Measurements from ENCODE around the gene NCAPH2. TPM values are rescaled to one million over a fixed set of nuclear protein-coding genes. Genes with fewer than 3 reads are reported as not detected.
A peak's percentile ranks its signal among the peaks of the same experiment; 100 is the strongest.

The NCAPH2 gene
- total and polyA plus RNA-seq, 2 of the 13 experiments (the other 11 are each of a cell fraction or from before 2014, with no cell fraction given) = 28.1 to 64.4 TPM

GRCh38 chr22:50532824-50533796, 25.1 kb downstream of the NCAPH2 start:
- DNase-seq (ENCODE audit: low spot score) (no peak), FAIRE-seq (no peak), ATAC-seq (no peak)
- 0 out of 5 replicates have a peak, but pooled peaks cover 0 to 6% of the 10 kb centered on the region in 2 experiments for H3K27me3 ChIP-seq (ENCODE audit: control insufficient read depth in 1 of 2, insufficient read depth in 2 of 2, low read length in 2 of 2)
- ChIA-PET CTCF (ENCODE audit: low intra/inter-chr PET ratio, low total read pairs) (no interaction called here), POLR2A (interaction anchor here (0.8 to 5.9 kb wide), 4 partner anchors 8 to 49 kb away, joined by 3 to 34 read pairs (median 10); partner anchors contain the start of genes CHKB, KLHDC7B and SCO2)
- in situ Hi-C loops (cut with HindIII; ENCODE audit: extremely low pct_ligation_motif_present, low pct_unique_long_range_greater_than_20kb) (loop anchor here (5.0 kb wide), 1 partner anchor 34 kb away; no protein-coding TSS in a partner anchor), intact Hi-C loops (cut with micrococcal nuclease; ENCODE audit: unreplicated experiment) (no loop called here)
- H3K4me2 ChIP-seq (ENCODE audit: low read depth, low read length) = peak overlapping the region; percentile 84
- H3K4me3 ChIP-seq (replicated peaks in 1 of 3; ENCODE audit: insufficient read depth in 1 of 3, low read depth in 2 of 3, low read length in 3 of 3) = peak overlapping the region in 1 of 3 experiments; percentile 58; a peak in 1 of 6 replicates
- H2AFZ ChIP-seq (ENCODE audit: low read length) = no peak overlapping the region
- no peaks in the 10 kb centered on the region for H3K9me3 ChIP-seq (ENCODE audit: low read length)
- TF ChIP-seq ESRRA (CRISPR knock-in tag; IDR thresholded peaks at IDR 0.05; ENCODE audit: low read depth) (no peak), SPEN (CRISPR knock-in tag; IDR thresholded peaks at IDR 0.05; ENCODE audit: low read depth) (no peak), ZNF30 (CRISPR knock-in tag; IDR thresholded peaks at IDR 0.05) (no peak), ERF (CRISPR knock-in tag; IDR thresholded peaks at IDR 0.05) (no peak), ZNF121 (CRISPR knock-in tag; IDR thresholded peaks at IDR 0.05) (0 out of 2 replicates have a peak, but pooled peaks have one; percentile 31), POLR2AphosphoS5 (IDR thresholded peaks at IDR 0.05; ENCODE audit: low read depth, low read length) (0 out of 2 replicates have a peak, but pooled peaks have one; percentile 19), NCOA2 (CRISPR knock-in tag; IDR thresholded peaks at IDR 0.05) (no peak)
- no peaks in the 10 kb centered on the region for H3K36me3 ChIP-seq (replicated peaks in 1 of 2; ENCODE audit: control insufficient read depth in 1 of 2, insufficient read depth in 2 of 2, low read length in 2 of 2)
- H3K9ac ChIP-seq (ENCODE audit: insufficient read depth, low read depth, low read length) = peak overlapping the region; percentile 73; the same call in 1 of the 2 replicates
- BruUV-seq (replicated peaks) = no TSS peak
- no peaks in the 10 kb centered on the region for H3K79me2 ChIP-seq (ENCODE audit: insufficient read depth, low read length)
- 46% methylated on average over 19 of the region's 19 CpGs for WGBS (ENCODE audit: low lambda C conversion rate)
- no peak overlapping the region for H3K27ac ChIP-seq (ENCODE audit: extremely low read length, insufficient read depth, low read length)
- no peaks in the 10 kb centered on the region for H4K20me1 ChIP-seq (ENCODE audit: insufficient read depth, low read length)
- peaks cover 58% of the 10 kb centered on the region for H3K4me1 ChIP-seq (ENCODE audit: insufficient read depth, low read length)

All from HepG2 (cell line).